Caco-2 (cell line): ENCODE results near the gene PAX7. TPM values are rescaled to one million over a fixed set of nuclear protein-coding genes. Genes with fewer than 3 reads are reported as not detected.

Experiments
- BruUV-seq: library from RNA; stranded (reverse); fragments of 400-500 nt; replicated peaks from 2 replicates; lab custom pipeline; 2021; lab: Mats Ljungman, UMichigan
- CTCF ChIA-PET: fragments of 300-600 bp; sonication (Branson Sonifier 250); formaldehyde crosslinking; loops from one replicate; lab custom pipeline; 2022; ENCODE audit warnings: antibody characterized with exemption; lab: Charles Lee
- POLR2A ChIA-PET: fragments of 300-600 bp; sonication (Branson Sonifier 250); formaldehyde crosslinking; loops from one replicate; lab custom pipeline; 2022; ENCODE audit warnings: antibody characterized with exemption; lab: Charles Lee
- DNase-seq, 2 experiments: peaks; one replicate each; pipeline versions ENCODE4 v3.0.0 to v3.0.0-alpha.2; 2020 to 2022
- H3K27me3 ChIP-seq: replicated peaks from 2 replicates; pipeline ENCODE4 v1.6.0; 2011; ENCODE audit warnings: low read length; ENCODE audit not compliant: control insufficient read depth, insufficient read depth
- H3K36me3 ChIP-seq: 2 replicates; pipeline ENCODE4 v1.5.1; 2011; ENCODE audit warnings: low read length; ENCODE audit not compliant: control insufficient read depth, insufficient read depth
- H3K4me1 ChIP-seq: fragments of 250-450 bp; sonication (Bioruptor Pico); 2 replicates; pipeline ENCODE4 v1.5.1; 2020; ENCODE audit warnings: mild to moderate bottlenecking
- H3K4me3 ChIP-seq: 2 replicates; pipeline ENCODE4 v1.5.1; 2011; ENCODE audit warnings: low read depth, mild to moderate bottlenecking, control low read depth, low read length
- H3K9me3 ChIP-seq: fragments of 250-450 bp; sonication (Bioruptor Pico); 2 replicates; pipeline ENCODE4 v1.5.1; 2020; ENCODE audit warnings: mild to moderate bottlenecking, moderate library complexity
- H3K27ac Mint-ChIP-seq: one replicate; pipeline ENCODE4 v1.8.0; 2022; ENCODE audit warnings: mixed read lengths; ENCODE audit not compliant: unreplicated experiment
- H3K27me3 Mint-ChIP-seq: one replicate; pipeline ENCODE4 v1.8.0; 2022; ENCODE audit warnings: mixed read lengths; ENCODE audit not compliant: insufficient read depth, unreplicated experiment
- H3K36me3 Mint-ChIP-seq: one replicate; pipeline ENCODE4 v1.8.0; 2022; ENCODE audit warnings: mild to moderate bottlenecking, mixed read lengths; ENCODE audit not compliant: insufficient read depth, unreplicated experiment
- H3K4me1 Mint-ChIP-seq: one replicate; pipeline ENCODE4 v1.8.0; 2022; ENCODE audit warnings: low read depth, mixed read lengths; ENCODE audit not compliant: unreplicated experiment
- H3K4me3 Mint-ChIP-seq: one replicate; pipeline ENCODE4 v1.8.0; 2022; ENCODE audit warnings: mild to moderate bottlenecking, moderate library complexity, mixed read lengths; ENCODE audit not compliant: unreplicated experiment
- H3K9me3 Mint-ChIP-seq: one replicate; pipeline ENCODE4 v1.8.0; 2022; ENCODE audit warnings: mixed read lengths; ENCODE audit not compliant: unreplicated experiment
- CTCF ChIP-seq, 2 experiments: fragments of 200-600 bp in 1 of 2; IDR thresholded peaks; 1 replicate in 1 of 2; 2 replicates in 1 of 2; pipeline versions ENCODE4 v1.5.1 to v1.8.0; 2011 to 2022; ENCODE audit warnings: antibody characterized with exemption in 1 of 2, control low read depth in 1 of 2, inconsistent platforms in 1 of 2, low read depth in 1 of 2, low read length in 1 of 2, mild to moderate bottlenecking in 1 of 2, moderate library complexity in 1 of 2; ENCODE audit not compliant: insufficient read depth in 1 of 2, severe bottlenecking in 1 of 2, unreplicated experiment in 1 of 2
- intact Hi-C: fragments of 100-400 bp; cut with micrococcal nuclease; formaldehyde crosslinking; loops from one replicate; pipeline ENCODE4 v1.10.0; 2022; ENCODE audit not compliant: unreplicated experiment
- total RNA-seq: library from RNA; stranded (reverse); gene quantifications from 2 replicates; pipeline ENCODE4 v1.2.3, GENCODE V29; 2022

PAX7 gene
- total RNA-seq, 1 experiment from 2014 or later: 0.18 TPM

GRCh38 chr1:18643154-18644012 lies 12.7 kb downstream of the PAX7 start:
- BruUV-seq: no TSS peak
- Mint-ChIP-seq H3K4me3 (peak overlapping the region; percentile 75), H3K4me1 (peaks cover 33% of the 10 kb centered on the region), H3K36me3 (peaks cover 7% of the 10 kb centered on the region), H3K9me3 (no peaks in the 10 kb centered on the region), H3K27me3 (peaks cover 57% of the 10 kb centered on the region), H3K27ac (no peak overlapping the region)
- Histone ChIP-seq H3K9me3 (no peaks in the 10 kb centered on the region), H3K4me1 (peaks cover 21% of the 10 kb centered on the region), H3K27me3 (peaks cover 4% of the 10 kb centered on the region), H3K4me3 (no peak overlapping the region), H3K36me3 (no peaks in the 10 kb centered on the region)
- intact Hi-C loops: no loop called here
- no peak for TF ChIP-seq CTCF (IDR thresholded peaks at IDR 0.05; ENCODE audit: insufficient read depth in 1 of 2, low read depth in 1 of 2, low read length in 1 of 2, severe bottlenecking in 1 of 2, unreplicated experiment in 1 of 2)
- peak; percentile 57 to 69 for DNase-seq
- CTCF ChIA-PET: no interaction called here
- POLR2A ChIA-PET: interaction anchor here (0.5 kb wide), 1 partner anchor 109 kb away, joined by 7 read pairs; no protein-coding TSS in a partner anchor

- H3K4me3 ChIP-seq: no peak overlapping the region
- no peak overlapping the region for H3K4me3 Mint-ChIP-seq
- ChIA-PET POLR2A (interaction anchor here (0.5 kb wide), 1 partner anchor 110 kb away, joined by 7 read pairs; no protein-coding TSS in a partner anchor), CTCF (no interaction called here)
- peaks cover 4% of the 10 kb centered on the region for H3K27me3 ChIP-seq
- no peak for TF ChIP-seq CTCF (IDR thresholded peaks at IDR 0.05; ENCODE audit: insufficient read depth in 1 of 2, low read depth in 1 of 2, low read length in 1 of 2, severe bottlenecking in 1 of 2, unreplicated experiment in 1 of 2)
- H3K27ac Mint-ChIP-seq: no peak overlapping the region
- H3K36me3 ChIP-seq: no peaks in the 10 kb centered on the region
- H3K27me3 Mint-ChIP-seq: peaks cover 56% of the 10 kb centered on the region
- peaks cover 33% of the 10 kb centered on the region for H3K4me1 Mint-ChIP-seq
- no peak for DNase-seq
- H3K9me3 Mint-ChIP-seq: no peaks in the 10 kb centered on the region
- peaks cover 7% of the 10 kb centered on the region for H3K36me3 Mint-ChIP-seq
- no peaks in the 10 kb centered on the region for H3K9me3 ChIP-seq
- peaks cover 21% of the 10 kb centered on the region for H3K4me1 ChIP-seq
- intact Hi-C loops: no loop called here
- BruUV-seq: no TSS peak
Observed at GRCh38 chr1:18644013-18644399, 13.4 kb downstream of the PAX7 start.

GRCh38 chr1:18644446-18644845 lies 13.8 kb downstream of the PAX7 start:
- Mint-ChIP-seq H3K9me3 (no peaks in the 10 kb centered on the region), H3K4me3 (peak overlapping the region; percentile 14), H3K27ac (no peak overlapping the region), H3K36me3 (peaks cover 7% of the 10 kb centered on the region), H3K27me3 (peaks cover 53% of the 10 kb centered on the region), H3K4me1 (peaks cover 32% of the 10 kb centered on the region)
- Histone ChIP-seq H3K27me3 (peaks cover 4% of the 10 kb centered on the region), H3K9me3 (no peaks in the 10 kb centered on the region), H3K4me3 (no peak overlapping the region), H3K4me1 (peaks cover 21% of the 10 kb centered on the region), H3K36me3 (no peaks in the 10 kb centered on the region)
- no peak for DNase-seq
- ChIA-PET CTCF (no interaction called here), POLR2A (no interaction called here)
- BruUV-seq: no TSS peak
- TF ChIP-seq CTCF (IDR thresholded peaks at IDR 0.05; ENCODE audit: insufficient read depth in 1 of 2, low read depth in 1 of 2, low read length in 1 of 2, severe bottlenecking in 1 of 2, unreplicated experiment in 1 of 2): no peak
- intact Hi-C loops: no loop called here
